Measurements from ENCODE around the gene TIMM23B.
"Not testable (repeated sequence)": the region's sequence is repeated elsewhere in the genome, so short reads cannot be mapped to it uniquely, and the experiment has no call there.

DNA sequence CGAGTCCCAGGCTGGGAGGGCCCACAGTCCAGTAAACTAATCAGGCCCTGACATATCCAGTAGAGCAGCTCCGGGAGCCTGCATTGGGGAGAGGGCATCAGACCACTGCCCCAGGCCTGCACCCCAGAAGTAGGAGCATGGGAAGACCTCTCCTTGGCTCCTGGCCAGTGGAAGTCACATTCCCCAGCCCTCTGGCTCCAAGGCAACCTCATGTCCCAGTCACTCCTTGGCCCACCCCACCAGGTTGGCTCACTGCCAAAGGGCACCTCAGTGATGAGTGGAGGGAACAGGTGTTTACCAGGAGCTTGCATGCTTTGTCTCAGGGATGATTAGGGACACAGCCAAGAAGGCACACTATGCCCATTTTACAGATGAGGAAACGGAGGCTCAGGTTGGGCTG lies 77.4 kb downstream of the TIMM23B start:
- TF ChIP-seq CTCF (IDR thresholded peaks at IDR 0.05 in 8 of 11, conservative IDR thresholded peaks at IDR 0.05 in 3 of 11); POLR2A (IDR thresholded peaks at IDR 0.05); POLR2AphosphoS5 (IDR thresholded peaks at IDR 0.05): not testable (repeated sequence)

All from spleen (tissue), 7 donors.